ENCODE results near the gene SND1. TPM values are rescaled to one million over a fixed set of nuclear protein-coding genes. Genes with fewer than 3 reads are reported as not detected.

The SND1 gene
- total and polyA plus RNA-seq, 2 of the 4 experiments (the other 2 are of a cell fraction), result 154 to 294 TPM

GRCh38 chr7:128117691-128118090 lies 465.7 kb downstream of the SND1 start:
- DNase-seq (no peak), ATAC-seq (ENCODE audit: low read depth) (no peak)
- Histone ChIP-seq H4K20me1 (ENCODE audit: insufficient read depth, low read length) (no peaks in the 10 kb centered on the region; the same call in 1 of the 2 replicates), H3K27ac (ENCODE audit: insufficient read depth, low read length) (no peak overlapping the region), H2AK9ac (replicated peaks; ENCODE audit: low read depth, low read length, poor library complexity) (no peak overlapping the region), H2AFZ (replicated peaks; ENCODE audit: low read length, poor library complexity) (no peak overlapping the region), H2AK5ac (ENCODE audit: low read depth, low read length) (no peak overlapping the region), H3K18ac (ENCODE audit: low read depth, low read length) (no peak overlapping the region), H4K8ac (ENCODE audit: low read depth in 2 of 2, low read length in 2 of 2) (no peak overlapping the region), H2BK120ac (ENCODE audit: low read depth, low read length) (no peak overlapping the region), H3K4me1 (ENCODE audit: control insufficient read depth, insufficient read depth, low read length) (no peaks in the 10 kb centered on the region; the same call in 1 of the 2 replicates), H3K36me3 (ENCODE audit: control insufficient read depth, insufficient read depth, low read length) (no peaks in the 10 kb centered on the region), H3K9me1 (ENCODE audit: insufficient read depth, low read length) (0 out of 2 replicates have a peak, but pooled peaks cover 6% of the 10 kb centered on the region), H2BK5ac (ENCODE audit: low read depth, low read length, poor library complexity, severe bottlenecking) (no peak overlapping the region), H3K4me3 (ENCODE audit: insufficient read depth, low read depth, low read length) (no peak overlapping the region), H3K14ac (replicated peaks; ENCODE audit: low read depth, low read length) (no peak overlapping the region), H4K91ac (ENCODE audit: insufficient read depth, low read depth, low read length) (no peak overlapping the region), H3K9ac (ENCODE audit: low read depth, low read length) (no peak overlapping the region), H2BK20ac (ENCODE audit: low read depth, low read length) (no peak overlapping the region), H3K4ac (ENCODE audit: low read depth, low read length) (no peak overlapping the region), H3K9me3 (ENCODE audit: control insufficient read depth, insufficient read depth, low read length) (no peaks in the 10 kb centered on the region; the same call in 1 of the 2 replicates), H3K56ac (ENCODE audit: extremely low read depth, insufficient read depth, low read length) (no peak overlapping the region), H3K4me2 (ENCODE audit: low read depth, low read length) (no peak overlapping the region), H3K23ac (ENCODE audit: low read depth, low read length) (no peak overlapping the region), H3K79me1 (ENCODE audit: low read depth in 1 of 2, low read length in 2 of 2) (no peaks in the 10 kb centered on the region), H2BK15ac (ENCODE audit: low read depth, low read length) (no peak overlapping the region), H4K5ac (ENCODE audit: low read depth, low read length) (no peak overlapping the region), H3K27me3 (ENCODE audit: control insufficient read depth, insufficient read depth, low read length) (peaks cover 35% of the 10 kb centered on the region)
- intact Hi-C loops (cut with micrococcal nuclease) (no loop called here), dilution Hi-C loops (cut with HindIII; ENCODE audit: low sequenced_read_pairs, unreplicated experiment) (no loop called here), in situ Hi-C loops (cut with MboI; ENCODE audit: low sequenced_read_pairs) (no loop called here)
- BruUV-seq (replicated peaks), result no TSS peak
- ChIA-PET CTCF (interaction anchor here (0.7 to 1.3 kb wide), 2 partner anchors 10 to 14 kb away, joined by 3 to 4 read pairs; no protein-coding TSS in a partner anchor), POLR2A (ENCODE audit: unreplicated experiment) (no interaction called here)
- WGBS, 2 experiments (ENCODE audit: extremely low coverage in 2 of 2, insufficient read length in 1 of 2), result 67% methylated on average over 1 of the region's 6 CpGs; no CpG with 5 or more reads in 1 of the 2 experiments
- TF ChIP-seq BHLHE40 (IDR thresholded peaks at IDR 0.05; ENCODE audit: low read depth, low read length) (no peak), MAFK (IDR thresholded peaks at IDR 0.05; ENCODE audit: low read depth, low read length) (no peak), CTCF (conservative IDR thresholded peaks at IDR 0.05; ENCODE audit: low read depth, low read length) (no peak)
